HG03196 (cell line): Measurements from ENCODE around the gene TSNAX.

Experiments
- ATAC-seq: cut with Tn5 transposase; IDR thresholded peaks from one replicate; pipeline ENCODE4 v1.9.1; 2021; ENCODE audit not compliant: unreplicated experiment

TSNAX gene

DNA sequence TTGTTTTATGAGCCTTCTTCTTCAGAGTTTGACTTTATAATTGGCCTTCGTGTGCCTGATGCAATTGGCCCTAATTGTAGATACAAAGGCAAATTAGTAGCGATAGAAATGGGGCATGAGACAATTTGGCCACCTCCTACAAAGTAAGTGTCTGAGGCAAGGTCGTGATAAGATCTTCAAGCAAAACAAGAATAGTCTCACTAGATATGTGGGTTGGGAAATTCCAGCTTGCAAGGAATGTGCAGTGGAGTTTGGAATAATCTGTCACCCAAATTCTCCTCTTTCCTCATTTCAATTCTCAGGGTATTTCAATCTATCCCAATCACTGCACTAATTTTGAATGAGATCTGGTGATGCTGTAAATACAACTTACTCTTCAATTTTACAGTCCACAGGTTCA is 11.4 kb upstream of the TSNAX start:
- no peak for ATAC-seq

DNA sequence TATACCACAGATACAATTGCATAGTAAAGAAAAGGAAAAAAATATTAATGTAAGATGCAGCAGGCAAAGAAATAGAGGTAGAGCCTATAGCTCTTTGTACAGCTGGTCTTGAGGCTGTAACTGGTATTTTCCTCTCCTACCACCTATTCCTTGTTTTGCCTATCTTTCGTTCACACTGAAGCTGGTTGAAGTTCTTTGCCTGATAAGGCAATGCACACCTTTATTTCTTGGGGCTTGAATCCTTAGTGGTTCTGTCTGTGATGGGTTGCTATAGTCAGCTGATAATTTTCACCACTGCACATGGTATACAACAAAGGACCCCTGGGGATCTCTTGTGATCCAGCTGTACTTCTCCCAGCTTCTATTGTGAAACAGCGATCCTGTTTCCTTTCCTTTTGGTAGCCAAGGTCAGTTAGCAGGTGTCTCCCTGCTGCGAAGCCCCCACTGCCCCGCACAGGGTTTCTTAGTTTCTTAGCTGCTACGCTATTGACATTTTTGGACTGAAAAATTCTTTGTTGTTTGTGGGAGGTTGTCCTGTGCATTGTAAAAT is 9.9 kb upstream of the TSNAX start:
- ATAC-seq = no peak

DNA sequence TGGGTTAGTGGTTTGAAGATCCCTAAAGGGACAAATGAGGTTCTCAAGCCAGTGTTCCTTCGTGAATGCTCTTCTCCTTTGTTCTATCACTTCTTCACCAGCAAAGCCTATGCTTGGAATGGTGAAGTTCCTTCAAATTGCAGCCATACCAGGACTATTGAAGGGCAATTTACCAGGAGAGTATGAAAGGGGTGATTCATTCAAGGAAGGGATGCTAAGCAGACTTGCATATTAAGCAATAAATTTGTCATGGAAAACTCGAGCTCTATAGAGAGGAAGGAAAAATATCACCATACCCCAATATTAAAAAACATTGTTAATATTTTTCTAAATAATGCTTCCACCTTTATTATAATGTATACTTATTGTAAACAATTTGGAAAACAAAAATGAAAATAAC is 9.3 kb upstream of the TSNAX start:
- no peak for ATAC-seq

DNA sequence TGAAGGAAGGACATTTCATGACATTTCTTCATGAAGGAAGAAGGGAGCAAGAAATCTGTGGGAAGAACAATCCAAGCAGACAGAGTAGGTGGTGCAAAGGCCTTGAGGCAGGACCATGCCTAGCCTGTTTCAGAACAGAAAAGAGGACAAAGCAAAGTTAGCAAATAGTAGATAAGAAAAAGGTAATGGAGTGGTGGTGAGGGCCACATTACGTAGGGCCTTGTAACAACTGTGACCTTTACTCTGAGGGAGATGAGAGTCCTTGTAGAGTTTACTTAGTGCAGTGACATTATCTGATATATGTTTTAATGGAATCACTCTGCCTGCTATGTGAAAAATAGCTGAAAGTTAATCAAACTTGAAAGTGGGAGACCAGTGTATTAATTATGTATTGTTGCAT is 6.4 kb upstream of the TSNAX start:
- ATAC-seq = no peak

DNA sequence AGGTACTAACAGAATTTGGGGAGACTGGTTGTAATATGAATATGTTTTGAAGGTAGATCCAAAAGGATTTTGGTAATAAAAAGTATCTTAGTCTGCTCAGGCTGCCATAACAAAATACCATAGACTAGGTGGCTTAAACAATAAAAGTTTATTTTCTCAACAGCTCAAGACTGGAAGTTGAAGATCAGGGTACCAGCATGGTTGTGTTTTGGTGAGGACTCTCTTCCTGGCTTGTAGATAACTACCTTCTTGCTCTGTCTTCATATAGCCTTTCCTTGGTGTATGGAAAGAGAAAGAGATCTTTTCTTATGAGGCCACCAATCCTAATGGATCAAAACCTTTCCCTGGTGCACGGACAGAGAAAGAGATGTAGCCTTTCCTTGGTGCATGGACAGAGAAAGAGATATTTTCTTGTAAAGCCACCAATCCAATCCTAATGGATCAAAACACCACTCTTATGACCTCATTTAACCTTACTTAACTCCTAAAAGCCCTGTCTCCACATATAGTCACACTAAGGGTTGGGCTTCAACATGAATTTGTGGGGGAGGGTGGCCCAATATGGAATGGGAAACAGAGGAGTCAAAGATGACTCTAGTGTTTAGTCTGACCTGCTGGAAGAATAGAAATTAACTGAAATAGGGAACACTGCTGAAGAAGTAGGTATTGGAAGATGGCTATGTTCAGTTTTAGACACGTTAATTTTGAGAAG is 5.4 kb upstream of the TSNAX start:
- ATAC-seq = no peak

DNA sequence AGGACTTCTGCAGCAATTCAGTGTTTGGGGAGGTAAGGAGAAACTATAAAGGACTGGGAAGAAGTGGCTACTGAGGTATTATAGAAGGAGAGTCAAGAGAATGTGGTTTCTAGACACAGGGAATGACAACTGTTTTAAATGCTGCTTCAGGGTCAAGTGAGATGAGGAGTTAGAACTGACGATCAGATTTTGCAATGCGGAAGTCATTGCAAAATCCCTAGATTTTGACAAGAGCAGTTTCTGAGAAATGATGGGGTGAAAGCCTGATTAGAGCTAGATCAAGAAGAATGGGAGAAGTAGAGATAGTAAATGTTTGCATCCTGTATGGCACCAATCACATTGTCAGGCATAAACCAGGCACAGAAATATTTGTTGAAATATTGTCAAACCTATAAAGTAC is 4.7 kb upstream of the TSNAX start:
- ATAC-seq = no peak

DNA sequence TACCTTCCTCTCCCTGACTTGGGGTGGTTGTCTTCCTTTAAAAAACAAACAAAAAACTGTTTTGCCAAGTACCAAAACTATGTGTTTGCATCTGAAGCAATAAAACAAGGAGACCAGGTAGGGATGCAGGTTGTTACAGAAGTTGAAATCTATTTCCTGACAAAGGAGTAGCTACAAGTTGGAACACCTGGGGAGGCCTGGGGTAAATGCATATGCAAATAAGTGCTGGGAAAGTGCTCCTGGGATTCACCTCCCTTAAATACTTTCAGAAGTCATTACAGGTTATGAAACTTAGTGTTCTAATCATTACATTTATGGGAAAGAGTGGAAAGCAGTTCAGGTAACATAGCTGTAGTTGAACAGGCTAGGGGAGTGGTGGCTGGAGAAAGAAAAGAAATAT is 1.9 kb upstream of the TSNAX start:
- ATAC-seq = no peak

DNA sequence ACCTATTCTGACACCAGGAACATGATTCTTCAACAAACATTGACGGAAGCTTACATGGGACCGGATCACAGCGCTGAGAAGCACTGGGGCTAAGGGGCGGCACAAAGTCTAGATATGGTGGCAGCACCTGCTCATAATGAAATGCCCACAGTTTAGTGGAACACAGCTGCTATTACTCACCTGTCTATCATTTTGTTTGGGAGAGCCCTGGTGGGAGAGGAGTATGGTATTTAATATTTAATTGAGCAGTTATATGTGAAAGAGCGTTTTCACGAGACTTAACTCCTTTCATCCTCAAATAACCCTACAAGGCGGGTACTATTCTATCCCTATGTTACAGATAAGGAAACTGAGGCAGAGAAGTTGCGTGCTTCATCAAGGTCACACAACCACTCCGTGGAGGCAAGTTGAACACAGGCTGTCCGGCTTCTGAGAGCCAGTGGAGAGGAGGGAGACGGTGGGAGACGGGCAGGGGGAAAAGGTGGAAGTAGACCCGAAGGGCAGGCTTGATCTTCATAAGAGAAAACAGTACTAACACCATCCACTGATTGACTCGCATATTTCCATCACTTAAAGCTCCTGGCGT is 790 bp upstream of the TSNAX start:
- ATAC-seq = peak; percentile 12

DNA sequence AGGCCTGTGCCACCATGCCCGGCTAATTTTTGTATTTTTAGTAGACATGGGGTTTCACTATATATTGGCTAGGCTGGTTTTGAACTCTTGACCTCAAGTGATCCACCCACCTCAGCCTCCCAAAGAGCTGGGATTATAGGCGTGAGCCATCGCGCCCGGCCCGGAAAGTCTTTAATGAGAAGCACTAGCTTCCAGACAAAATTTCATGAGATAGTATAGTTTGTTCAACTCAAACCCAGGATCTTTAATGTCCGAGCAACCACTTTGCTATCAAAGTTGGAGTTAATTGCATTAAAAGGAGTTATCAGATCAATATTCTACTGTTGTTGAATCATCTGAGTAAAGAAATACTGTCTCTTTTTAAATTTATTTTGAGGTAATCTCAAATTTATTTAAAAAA is 4.8 kb downstream of the TSNAX start:
- ATAC-seq = no peak

DNA sequence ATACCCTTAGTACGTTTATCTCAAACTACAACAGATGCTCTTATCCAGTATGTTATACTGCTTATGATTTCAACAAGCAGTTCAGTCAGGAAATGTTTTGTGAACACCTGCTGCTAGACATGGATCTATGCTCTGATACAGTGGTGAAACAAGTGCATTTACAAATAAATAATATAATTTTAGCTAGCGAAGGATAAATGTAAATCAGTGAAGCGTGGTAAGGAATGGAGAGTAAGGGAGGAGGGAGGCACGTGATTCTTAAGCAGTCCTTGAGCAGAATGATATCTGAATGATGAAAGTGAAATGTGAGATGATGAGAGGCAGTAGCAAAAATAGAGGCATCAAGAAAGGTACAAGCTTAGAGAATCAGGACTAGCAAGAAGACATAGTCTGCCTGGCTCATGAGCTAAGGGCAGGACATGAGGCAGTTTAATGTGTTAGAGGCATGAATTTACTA is 6.3 kb downstream of the TSNAX start:
- ATAC-seq = no peak

DNA sequence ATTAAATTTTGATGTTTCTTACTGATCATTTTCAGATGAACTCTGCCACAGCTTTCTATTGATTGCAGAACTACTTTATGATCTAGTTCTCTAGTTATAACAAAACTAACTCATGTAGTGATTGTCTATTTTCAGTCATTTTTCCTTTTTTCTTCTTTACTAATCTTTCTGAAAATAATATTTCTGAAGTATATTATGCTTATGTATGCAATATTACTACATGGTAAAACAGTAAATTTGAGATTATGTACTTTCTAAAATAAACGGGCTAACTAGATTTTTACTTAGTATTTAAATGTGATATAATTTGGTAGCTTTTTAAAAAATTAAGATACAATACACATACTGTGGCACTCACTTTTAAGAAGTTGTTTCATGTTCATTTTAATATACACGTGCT is 7.6 kb downstream of the TSNAX start:
- no peak for ATAC-seq

DNA sequence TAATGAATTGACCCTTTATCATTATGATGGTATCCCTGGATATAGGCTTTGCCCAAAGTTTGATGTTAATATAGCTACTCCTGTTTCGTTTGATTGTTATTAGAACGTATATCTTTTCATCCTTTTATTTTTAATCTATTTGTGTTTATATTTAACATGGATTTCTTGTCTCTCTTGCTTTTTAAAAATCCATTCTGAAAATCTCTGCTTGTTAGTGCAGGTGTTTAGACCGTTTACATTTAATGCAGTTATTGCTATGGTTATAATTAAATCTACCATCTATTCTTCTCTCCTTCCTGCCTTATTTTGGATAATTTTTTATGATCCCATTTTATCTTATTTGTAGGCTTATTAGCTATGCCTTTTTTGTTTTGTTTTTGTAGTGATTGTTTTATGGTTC is 12.4 kb downstream of the TSNAX start:
- ATAC-seq = no peak

DNA sequence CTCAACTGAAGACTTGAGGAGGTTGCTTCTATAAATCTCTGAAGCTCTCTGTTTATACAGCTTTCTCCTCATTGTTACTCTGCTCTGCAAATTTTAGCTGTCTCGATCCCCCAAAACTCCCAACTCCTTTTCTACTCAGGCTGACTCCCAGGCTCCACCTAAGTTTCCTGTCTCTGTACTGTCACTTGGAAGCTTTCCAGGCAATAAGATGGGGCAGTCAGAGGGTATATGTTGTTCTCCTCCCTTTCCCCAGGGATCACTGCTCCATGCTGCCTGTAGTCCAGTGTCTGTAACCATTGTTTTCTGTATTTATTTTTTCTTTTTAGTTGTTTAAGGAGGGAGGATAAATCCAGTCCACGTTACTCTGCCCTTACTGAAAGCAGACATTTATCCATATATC is 13.4 kb downstream of the TSNAX start:
- ATAC-seq = no peak

DNA sequence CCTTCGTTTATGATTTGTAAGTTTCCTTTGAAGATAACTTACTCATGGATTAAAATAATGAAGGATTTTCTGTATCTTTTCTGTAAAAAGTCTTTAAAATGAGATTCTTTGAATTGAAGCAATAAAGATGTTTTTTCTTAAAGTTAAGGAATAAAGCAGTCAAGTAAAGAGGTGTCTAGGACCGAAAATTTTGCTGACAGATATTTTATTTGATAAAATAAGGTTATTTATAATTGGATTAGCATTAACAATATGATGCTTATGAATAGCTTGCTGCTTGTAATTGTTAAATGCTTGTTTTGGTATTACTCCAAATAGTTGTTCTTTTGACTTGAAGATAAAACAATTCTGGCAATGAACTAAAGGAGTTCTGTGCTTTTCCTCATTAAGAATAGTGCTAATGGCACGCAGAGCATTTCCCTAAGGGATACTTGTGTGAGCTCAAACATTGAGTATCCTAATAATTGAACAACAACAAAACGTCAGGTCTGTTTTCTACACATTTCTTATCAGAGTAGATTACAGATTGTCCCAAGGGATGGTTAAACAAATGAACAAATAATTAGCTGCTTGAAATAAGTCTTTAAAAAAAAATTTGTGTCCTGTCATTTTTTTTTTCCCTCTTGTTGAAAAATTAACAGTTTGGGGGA is 16.6 kb downstream of the TSNAX start:
- no peak for ATAC-seq

DNA sequence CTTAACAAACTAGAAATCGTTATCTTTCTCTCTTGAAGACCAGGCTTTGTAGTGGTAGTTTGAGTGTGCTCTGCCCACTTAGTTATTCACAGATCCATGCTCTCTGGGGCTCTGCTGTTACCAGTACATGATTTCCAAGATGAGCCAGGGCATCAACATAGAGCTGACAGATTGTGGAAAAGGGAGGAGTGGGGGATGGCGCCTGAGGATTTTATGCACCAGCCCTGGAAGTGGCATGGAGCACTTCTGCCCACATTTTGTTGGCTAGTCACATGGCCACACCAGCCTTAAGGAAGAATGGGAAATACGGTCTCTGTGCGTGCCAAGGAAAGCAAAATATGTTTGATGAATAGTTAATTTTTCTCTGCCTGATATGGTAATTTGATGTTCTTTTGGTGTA is 18.2 kb downstream of the TSNAX start:
- ATAC-seq = no peak

DNA sequence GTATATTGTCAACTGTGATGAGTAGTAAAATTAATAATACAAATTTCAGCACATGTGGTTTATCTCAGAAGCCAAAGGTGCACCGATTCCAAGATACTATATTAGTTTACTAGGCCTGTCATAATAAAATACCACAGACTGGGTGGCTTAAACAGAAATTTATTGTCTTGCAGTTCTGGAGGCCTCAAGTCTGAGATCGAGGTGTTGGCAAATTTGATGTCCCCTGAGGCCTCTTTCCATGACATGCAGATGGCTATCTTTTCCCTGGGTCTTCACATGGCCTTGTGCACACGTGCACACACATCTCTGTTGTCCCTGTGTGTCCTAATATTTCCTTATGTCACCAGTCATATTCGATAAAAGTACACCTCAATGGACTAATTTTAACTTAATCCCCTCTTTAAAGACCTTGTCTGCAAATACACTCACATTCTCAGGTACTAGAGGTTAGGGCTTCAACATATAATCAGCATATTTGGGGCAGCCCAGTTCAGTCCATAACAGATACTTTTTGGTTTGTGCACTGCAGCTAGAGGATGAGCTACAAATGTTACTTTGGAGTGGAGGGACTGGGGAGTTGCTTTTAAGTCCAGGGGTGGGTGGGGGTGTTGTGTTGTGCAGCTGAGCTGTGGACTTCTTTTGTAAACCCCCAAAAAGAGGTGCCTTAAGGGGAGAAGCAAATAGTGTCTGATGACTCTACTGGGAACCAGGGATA is 21.4 kb downstream of the TSNAX start:
- ATAC-seq = no peak

DNA sequence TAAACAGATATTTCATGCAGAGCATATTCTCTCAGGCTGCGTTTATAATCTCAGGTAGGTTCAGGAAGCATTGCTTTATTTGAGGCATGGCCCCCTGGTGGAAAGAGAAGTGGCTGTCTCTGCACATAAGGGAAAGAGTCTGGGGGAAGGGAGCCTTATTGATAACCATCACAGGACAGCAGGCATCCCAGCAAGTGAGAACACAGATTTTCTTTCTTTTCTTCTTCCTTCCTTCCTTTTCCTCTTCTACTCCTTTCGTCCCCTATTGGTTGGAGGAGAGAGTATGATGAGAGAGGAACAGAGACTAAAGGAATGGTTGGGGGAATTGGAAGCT is 21.9 kb downstream of the TSNAX start:
- no peak for ATAC-seq

DNA sequence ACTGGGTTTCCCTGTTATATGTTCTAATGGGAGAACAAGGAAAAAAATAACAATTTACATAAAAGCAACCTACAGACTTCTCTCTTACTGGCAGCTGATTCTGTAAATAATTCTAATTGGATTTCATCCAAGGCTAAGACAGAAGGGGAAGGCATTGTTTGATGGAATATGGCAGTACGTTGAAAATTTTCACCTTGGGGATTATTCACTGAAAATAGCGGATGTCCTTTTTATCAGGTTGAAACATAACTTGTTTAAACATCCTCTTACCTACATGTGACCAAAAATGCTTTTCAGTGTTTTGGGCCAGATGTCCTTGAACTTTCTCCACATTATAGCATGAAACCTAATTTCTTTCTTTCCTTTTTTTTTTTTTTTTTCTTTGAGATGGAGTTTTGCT is 24.9 kb downstream of the TSNAX start:
- ATAC-seq = no peak

DNA sequence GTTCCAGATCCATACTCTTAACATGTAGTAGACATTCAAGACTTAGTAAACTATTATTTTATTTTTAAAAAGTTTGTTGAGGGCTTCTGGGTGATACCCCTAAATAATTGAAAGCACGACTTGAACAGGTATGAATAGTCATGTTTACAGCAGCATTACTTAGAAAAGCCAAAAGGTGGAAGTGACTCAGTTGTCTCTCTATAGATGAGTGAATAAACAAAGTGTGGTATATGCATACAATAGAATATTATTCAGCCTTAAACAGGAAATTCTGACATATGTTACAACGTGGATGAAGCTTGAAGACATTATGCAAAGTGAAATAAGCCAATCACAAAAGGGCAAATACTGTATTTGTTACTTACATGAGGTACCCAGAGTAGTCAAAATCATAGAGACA is 26.5 kb downstream of the TSNAX start:
- ATAC-seq = no peak

DNA sequence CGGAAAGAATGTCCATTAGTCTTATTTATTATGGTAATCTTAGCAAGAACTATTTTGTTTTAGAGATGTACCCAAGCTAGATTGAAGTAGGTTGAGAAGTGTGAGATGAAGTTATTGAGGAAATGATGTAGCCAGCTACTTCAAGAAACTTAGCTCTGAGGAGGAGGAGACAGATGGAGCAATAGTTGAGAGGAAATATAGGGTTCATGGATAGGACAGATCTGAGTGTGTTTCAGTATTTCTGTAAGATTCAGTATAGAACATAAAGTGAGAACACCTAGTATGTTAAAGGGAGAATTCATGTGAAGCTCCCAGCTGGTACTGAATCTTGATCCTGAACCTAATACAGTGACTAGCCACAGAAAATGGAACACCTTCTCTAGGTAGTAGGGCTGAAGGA is 28.9 kb downstream of the TSNAX start:
- ATAC-seq = no peak

DNA sequence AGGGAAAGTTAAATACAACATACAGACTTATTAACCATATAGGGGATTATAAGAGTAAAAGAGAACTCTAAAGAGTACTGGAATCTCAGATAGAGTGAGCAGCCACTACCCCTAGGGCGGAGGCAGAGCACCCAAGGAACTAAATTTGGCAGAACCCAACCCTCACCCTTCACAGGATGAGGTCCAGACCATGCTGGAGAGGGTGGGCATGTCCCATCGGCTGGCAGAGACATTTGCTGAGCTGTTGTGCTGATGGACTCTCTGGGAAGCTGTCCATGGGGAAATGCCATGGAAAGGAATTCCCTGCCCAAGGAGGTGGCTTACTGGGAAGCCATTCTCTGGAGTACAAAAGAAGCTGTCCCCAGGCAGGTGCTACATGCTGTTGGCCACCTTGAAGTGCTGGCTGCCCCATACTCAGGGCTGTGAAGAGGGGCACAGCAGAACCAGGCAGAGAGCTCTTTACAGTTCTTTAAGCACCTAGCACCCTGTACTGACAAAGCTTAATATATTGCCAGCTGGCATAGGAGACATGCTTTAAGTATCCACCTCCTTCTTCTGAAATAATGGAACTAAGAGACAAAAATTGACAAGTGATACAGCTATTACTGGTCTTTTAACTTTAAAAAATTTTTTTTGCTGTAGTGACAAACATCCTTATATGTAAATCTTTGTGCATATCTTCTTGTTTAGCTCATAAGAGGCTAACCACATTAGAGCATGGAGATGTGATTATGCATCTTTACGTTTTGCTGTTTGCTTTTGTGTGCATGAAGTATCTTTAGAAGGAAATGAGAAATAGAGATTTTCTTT is 29.6 kb downstream of the TSNAX start:
- no peak for ATAC-seq
